Astrocyte (in vitro differentiated cells and primary cell): Measurements from ENCODE around the gene NEB. TPM values are rescaled to one million over a fixed set of nuclear protein-coding genes. Genes with fewer than 3 reads are reported as not detected.

Source experiments
- DNase-seq: peaks from one replicate; pipeline ENCODE4 v3.0.0-alpha.2; 2010; ENCODE audit warnings: low read depth
- FAIRE-seq: peaks from 2 replicates; lab custom pipeline; 2011; peaks lifted over from hg19 to GRCh38; lab: Jason Lieb, UNC
- H2AFZ ChIP-seq: 2 replicates; pipeline ENCODE4 v1.6.0; 2012; ENCODE audit warnings: low read depth, low read length, inconsistent platforms
- H3K27ac ChIP-seq: 2 replicates; pipeline ENCODE4 v1.5.1; 2011; ENCODE audit warnings: low read depth, low read length, inconsistent platforms
- H3K27me3 ChIP-seq: 2 replicates; pipeline ENCODE4 v1.6.0; 2011; ENCODE audit warnings: low read length, inconsistent platforms; ENCODE audit not compliant: insufficient read depth
- H3K36me3 ChIP-seq: 2 replicates; pipeline ENCODE4 v1.5.1; 2011; ENCODE audit warnings: low read length, inconsistent platforms; ENCODE audit not compliant: insufficient read depth
- H3K4me1 ChIP-seq: 2 replicates; pipeline ENCODE4 v1.5.1; 2011; ENCODE audit warnings: low read length, inconsistent platforms; ENCODE audit not compliant: insufficient read depth
- H3K4me2 ChIP-seq: 2 replicates; pipeline ENCODE4 v1.6.0; 2012; ENCODE audit warnings: low read length, inconsistent platforms
- H3K4me3 ChIP-seq: 2 replicates; pipeline ENCODE4 v1.5.1; 2011; ENCODE audit warnings: low read depth, mild to moderate bottlenecking, low read length, inconsistent platforms; ENCODE audit not compliant: insufficient read depth
- H3K79me2 ChIP-seq: 2 replicates; pipeline ENCODE4 v1.6.0; 2012; ENCODE audit warnings: mild to moderate bottlenecking, low read length, inconsistent platforms; ENCODE audit not compliant: insufficient read depth
- H3K9ac ChIP-seq: 2 replicates; pipeline ENCODE4 v1.6.0; 2012; ENCODE audit warnings: mild to moderate bottlenecking, low read length, inconsistent platforms
- H3K9me3 ChIP-seq: 2 replicates; pipeline ENCODE4 v1.5.1; 2012; ENCODE audit warnings: low read depth, mild to moderate bottlenecking, low read length, inconsistent platforms; ENCODE audit not compliant: insufficient read depth
- H4K20me1 ChIP-seq: 2 replicates; pipeline ENCODE4 v1.6.0; 2012; ENCODE audit warnings: low read length, inconsistent platforms; ENCODE audit not compliant: insufficient read depth
- H3K27ac Mint-ChIP-seq: one replicate; pipeline ENCODE4 v1.8.0; 2021; ENCODE audit warnings: mild to moderate bottlenecking, mixed read lengths; ENCODE audit not compliant: unreplicated experiment
- H3K27me3 Mint-ChIP-seq: one replicate; pipeline ENCODE4 v1.8.0; 2021; ENCODE audit warnings: low read depth, mixed read lengths; ENCODE audit not compliant: unreplicated experiment
- H3K36me3 Mint-ChIP-seq: one replicate; pipeline ENCODE4 v1.8.0; 2021; ENCODE audit warnings: low read depth, mixed read lengths; ENCODE audit not compliant: unreplicated experiment
- H3K4me1 Mint-ChIP-seq: one replicate; pipeline ENCODE4 v1.8.0; 2021; ENCODE audit warnings: low read depth, mixed read lengths; ENCODE audit not compliant: unreplicated experiment
- H3K4me3 Mint-ChIP-seq: one replicate; pipeline ENCODE4 v1.8.0; 2021; ENCODE audit warnings: mild to moderate bottlenecking, moderate library complexity, mixed read lengths; ENCODE audit not compliant: unreplicated experiment
- H3K9me3 Mint-ChIP-seq: one replicate; pipeline ENCODE4 v1.8.0; 2021; ENCODE audit warnings: mild to moderate bottlenecking, mixed read lengths; ENCODE audit not compliant: unreplicated experiment
- EZH2 ChIP-seq: IDR thresholded peaks from 2 replicates; pipeline ENCODE4 v1.6.1; 2012; ENCODE audit warnings: mild to moderate bottlenecking, low read length, inconsistent platforms; ENCODE audit not compliant: insufficient read depth
- total RNA-seq: library from RNA; stranded (reverse); gene quantifications from 2 replicates; pipeline ENCODE4 v1.2.1, GENCODE V29; 2021
- TF ChIP-seq, protein P1 (sequence below): IDR thresholded peaks from 2 replicates; pipeline ENCODE4 v1.5.1; 2011; ENCODE audit warnings: low read depth, mild to moderate bottlenecking, inconsistent platforms, low read length, moderate library complexity; ENCODE audit not compliant: insufficient read depth

NEB gene
- total RNA-seq, 1 donor from 2014 or later: 0.82 TPM

DNA sequence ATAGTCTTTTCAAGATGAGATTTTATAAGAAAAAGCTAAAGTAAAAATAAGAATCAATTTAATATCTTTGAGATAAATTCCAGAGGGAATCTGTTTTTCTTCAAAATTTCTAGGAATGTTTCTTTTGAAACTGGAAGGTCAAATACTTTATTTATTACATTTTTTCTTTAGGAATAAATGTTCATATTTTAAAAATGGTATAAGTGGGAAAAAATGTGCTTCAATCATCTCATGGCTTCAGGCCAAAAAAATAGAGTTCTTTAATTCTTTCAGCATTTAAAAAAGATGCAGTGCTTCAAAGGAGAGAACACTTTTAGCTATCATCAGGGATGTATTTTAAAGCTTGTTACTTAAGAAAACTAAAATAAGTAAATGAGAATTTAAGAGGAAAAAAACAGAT is 110.6 kb downstream of the NEB start:
- H3K36me3 Mint-ChIP-seq: no peaks in the 10 kb centered on the region
- DNase-seq (no peak), FAIRE-seq (no peak)
- Histone ChIP-seq H3K36me3 (no peaks in the 10 kb centered on the region), H3K79me2 (no peaks in the 10 kb centered on the region), H3K9ac (no peak overlapping the region), H3K4me2 (no peak overlapping the region), H3K27me3 (no peaks in the 10 kb centered on the region), H3K4me1 (no peaks in the 10 kb centered on the region), H3K9me3 (no peaks in the 10 kb centered on the region), H2AFZ (no peak overlapping the region), H3K27ac (no peak overlapping the region), H3K4me3 (no peak overlapping the region), H4K20me1 (no peaks in the 10 kb centered on the region)
- no peak overlapping the region for H3K27ac Mint-ChIP-seq
- TF ChIP-seq, protein P1, sequence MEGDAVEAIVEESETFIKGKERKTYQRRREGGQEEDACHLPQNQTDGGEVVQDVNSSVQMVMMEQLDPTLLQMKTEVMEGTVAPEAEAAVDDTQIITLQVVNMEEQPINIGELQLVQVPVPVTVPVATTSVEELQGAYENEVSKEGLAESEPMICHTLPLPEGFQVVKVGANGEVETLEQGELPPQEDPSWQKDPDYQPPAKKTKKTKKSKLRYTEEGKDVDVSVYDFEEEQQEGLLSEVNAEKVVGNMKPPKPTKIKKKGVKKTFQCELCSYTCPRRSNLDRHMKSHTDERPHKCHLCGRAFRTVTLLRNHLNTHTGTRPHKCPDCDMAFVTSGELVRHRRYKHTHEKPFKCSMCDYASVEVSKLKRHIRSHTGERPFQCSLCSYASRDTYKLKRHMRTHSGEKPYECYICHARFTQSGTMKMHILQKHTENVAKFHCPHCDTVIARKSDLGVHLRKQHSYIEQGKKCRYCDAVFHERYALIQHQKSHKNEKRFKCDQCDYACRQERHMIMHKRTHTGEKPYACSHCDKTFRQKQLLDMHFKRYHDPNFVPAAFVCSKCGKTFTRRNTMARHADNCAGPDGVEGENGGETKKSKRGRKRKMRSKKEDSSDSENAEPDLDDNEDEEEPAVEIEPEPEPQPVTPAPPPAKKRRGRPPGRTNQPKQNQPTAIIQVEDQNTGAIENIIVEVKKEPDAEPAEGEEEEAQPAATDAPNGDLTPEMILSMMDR: no peak
- TF ChIP-seq EZH2: no peak
- H3K9me3 Mint-ChIP-seq: no peaks in the 10 kb centered on the region
- no peaks in the 10 kb centered on the region for H3K4me1 Mint-ChIP-seq
- no peak overlapping the region for H3K4me3 Mint-ChIP-seq
- no peaks in the 10 kb centered on the region for H3K27me3 Mint-ChIP-seq

DNA sequence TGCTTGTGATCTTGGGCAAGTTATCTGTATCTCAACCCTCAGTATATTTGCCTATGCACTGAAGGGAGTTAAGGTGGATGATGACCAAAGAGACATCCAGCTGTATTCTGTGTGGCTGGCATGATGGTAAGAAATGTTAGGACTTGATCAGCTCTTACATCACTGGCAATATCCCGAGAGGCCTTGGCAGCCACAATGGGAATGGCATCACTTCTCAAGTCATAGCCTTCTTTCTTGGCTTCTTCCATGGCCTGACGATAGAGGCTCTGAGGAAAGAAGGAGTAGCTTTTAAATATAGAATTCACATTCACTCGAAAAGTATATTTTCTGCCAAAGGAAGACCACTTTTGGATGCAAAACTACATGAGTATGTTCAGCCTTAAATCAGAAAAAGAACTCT is 113.5 kb downstream of the NEB start:
- no peaks in the 10 kb centered on the region for H3K4me1 Mint-ChIP-seq
- H3K36me3 ChIP-seq: no peaks in the 10 kb centered on the region
- H3K27me3 Mint-ChIP-seq: no peaks in the 10 kb centered on the region
- H3K79me2 ChIP-seq: no peaks in the 10 kb centered on the region
- no peak overlapping the region for H2AFZ ChIP-seq
- no peak overlapping the region for H3K9ac ChIP-seq
- H3K27ac Mint-ChIP-seq: no peak overlapping the region
- no peaks in the 10 kb centered on the region for H3K27me3 ChIP-seq
- no peak for FAIRE-seq
- no peak overlapping the region for H3K4me3 Mint-ChIP-seq
- TF ChIP-seq EZH2: no peak
- TF ChIP-seq, protein P1: no peak
- no peak for DNase-seq
- no peaks in the 10 kb centered on the region for H3K9me3 ChIP-seq
- H3K27ac ChIP-seq: no peak overlapping the region
- H3K4me3 ChIP-seq: no peak overlapping the region
- no peak overlapping the region for H3K4me2 ChIP-seq
- H4K20me1 ChIP-seq: no peaks in the 10 kb centered on the region
- no peaks in the 10 kb centered on the region for H3K36me3 Mint-ChIP-seq
- H3K9me3 Mint-ChIP-seq: no peaks in the 10 kb centered on the region
- H3K4me1 ChIP-seq: no peaks in the 10 kb centered on the region

DNA sequence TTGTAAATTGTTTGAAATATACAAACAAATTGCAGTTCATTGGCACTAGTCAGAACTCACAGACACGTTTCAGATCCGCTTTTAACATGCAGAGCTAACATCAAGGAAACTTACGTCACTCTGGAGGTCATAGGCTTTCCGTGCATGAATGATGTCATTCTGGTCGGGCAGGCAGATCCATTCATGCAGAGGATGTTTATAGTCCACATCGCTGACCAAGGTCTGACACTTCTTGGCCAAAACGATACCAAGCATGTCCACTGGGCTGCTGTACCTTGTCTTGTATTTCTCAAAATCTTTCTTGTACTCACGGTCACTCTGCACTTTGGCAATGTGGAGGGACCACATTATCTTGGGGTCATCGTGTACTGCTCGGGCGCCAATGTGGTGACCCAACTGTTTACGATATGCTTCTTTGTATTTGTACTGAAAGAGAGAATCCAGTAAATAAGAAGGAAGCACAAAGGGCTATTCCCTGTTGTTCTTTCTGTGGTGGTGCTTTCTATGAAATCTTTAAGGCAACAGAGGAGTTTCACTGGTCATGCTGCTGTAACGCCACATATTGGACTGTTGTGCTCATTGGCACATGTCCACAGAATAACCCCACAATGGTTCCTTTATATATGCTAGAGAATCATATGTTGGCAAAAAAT is 114.8 kb downstream of the NEB start:
- no peaks in the 10 kb centered on the region for H3K27me3 Mint-ChIP-seq
- H3K27ac Mint-ChIP-seq: no peak overlapping the region
- no peaks in the 10 kb centered on the region for H3K36me3 ChIP-seq
- no peak overlapping the region for H3K9ac ChIP-seq
- H3K36me3 Mint-ChIP-seq: no peaks in the 10 kb centered on the region
- no peak overlapping the region for H3K27ac ChIP-seq
- H3K4me3 ChIP-seq: no peak overlapping the region
- no peaks in the 10 kb centered on the region for H3K9me3 ChIP-seq
- no peak overlapping the region for H2AFZ ChIP-seq
- H3K79me2 ChIP-seq: no peaks in the 10 kb centered on the region
- no peak for TF ChIP-seq EZH2
- TF ChIP-seq, protein P1: peak; percentile 12
- H3K4me1 ChIP-seq: no peaks in the 10 kb centered on the region
- no peaks in the 10 kb centered on the region for H3K27me3 ChIP-seq
- no peaks in the 10 kb centered on the region for H3K9me3 Mint-ChIP-seq
- DNase-seq: peak; percentile 34
- no peak for FAIRE-seq
- peaks cover 1% of the 10 kb centered on the region for H3K4me1 Mint-ChIP-seq
- no peaks in the 10 kb centered on the region for H4K20me1 ChIP-seq
- no peak overlapping the region for H3K4me2 ChIP-seq
- H3K4me3 Mint-ChIP-seq: no peak overlapping the region
